Activated CD4-positive, alpha-beta T cell treated with anti-CD3 and anti-CD28 coated beads, Interleukin-2, Interleukin-6, amounts not matched to agents 100 ng/mL and 50 ng/mL, durations not matched to agents 16 hours and 8 hours (primary cell): ENCODE measurements around the gene CCDC88C.
A peak's percentile ranks its signal among the peaks of the same experiment; 100 is the strongest.

Experiments used
- DNase-seq: peaks from one replicate; pipeline ENCODE4 v3.0.0-alpha.2; 2020

Gene CCDC88C

DNA sequence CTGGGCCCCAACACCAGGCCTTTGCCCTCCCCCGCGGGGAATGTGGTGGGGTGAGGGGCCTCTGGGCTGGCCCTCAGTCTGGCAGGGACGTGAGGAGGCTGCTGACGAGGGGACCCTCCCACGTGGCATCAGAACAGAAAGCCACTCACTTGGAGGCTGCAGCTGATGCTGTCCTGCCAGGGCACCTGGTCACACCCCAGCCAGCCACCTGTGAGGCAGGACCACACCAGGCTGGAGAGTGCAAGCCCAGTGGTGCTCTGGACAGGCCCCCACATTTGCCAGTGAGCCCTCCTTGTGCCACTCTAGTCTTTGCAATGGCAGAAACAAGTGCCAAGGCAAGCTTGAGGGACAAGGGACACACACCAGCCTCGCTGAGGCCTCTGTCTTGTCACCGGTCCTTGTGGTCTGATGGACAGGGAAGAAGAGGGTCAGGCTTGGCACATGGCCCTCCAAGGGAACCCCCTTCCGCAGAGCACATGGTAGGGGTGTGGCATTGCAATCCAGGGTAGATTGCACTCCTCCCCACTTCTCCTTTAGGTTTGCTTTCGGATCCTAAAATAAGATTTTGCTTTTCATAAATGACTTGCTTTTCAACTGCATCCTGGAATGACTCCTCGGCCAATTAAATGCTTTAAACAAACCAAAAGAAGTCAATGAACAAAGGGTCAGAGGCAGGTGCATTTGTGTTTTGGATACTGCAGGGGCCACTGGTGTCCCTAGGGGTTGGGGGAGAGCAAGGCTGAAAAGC is 53.7 kb downstream of the CCDC88C start:
- DNase-seq: no peak

DNA sequence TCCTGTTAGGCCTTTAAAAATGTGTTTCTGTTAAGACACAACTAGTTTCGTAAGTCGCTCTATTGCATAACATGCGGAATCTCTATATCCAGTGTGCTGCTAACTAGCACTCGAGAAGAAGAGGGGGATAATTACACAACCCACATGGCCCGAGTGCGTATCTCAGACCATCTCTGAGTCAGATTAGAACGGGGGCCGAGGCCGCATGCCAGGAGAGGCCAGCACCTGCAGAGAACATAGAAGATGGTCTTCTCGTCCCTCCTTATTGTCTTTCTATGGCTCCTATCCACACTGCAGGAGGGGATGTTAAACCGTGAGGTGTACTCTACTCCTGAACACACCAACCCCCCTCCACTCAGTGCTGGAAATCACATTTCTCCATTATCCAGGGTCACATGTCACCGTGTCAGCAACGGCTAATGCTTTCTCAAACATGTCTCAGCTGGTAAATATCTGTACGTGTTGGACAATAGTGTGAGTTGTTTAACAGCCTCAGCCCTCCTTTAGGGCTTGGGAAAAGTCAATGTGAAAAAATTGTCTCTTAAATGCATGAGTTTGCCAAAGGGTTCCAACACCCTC is 56.3 kb downstream of the CCDC88C start:
- no peak for DNase-seq

DNA sequence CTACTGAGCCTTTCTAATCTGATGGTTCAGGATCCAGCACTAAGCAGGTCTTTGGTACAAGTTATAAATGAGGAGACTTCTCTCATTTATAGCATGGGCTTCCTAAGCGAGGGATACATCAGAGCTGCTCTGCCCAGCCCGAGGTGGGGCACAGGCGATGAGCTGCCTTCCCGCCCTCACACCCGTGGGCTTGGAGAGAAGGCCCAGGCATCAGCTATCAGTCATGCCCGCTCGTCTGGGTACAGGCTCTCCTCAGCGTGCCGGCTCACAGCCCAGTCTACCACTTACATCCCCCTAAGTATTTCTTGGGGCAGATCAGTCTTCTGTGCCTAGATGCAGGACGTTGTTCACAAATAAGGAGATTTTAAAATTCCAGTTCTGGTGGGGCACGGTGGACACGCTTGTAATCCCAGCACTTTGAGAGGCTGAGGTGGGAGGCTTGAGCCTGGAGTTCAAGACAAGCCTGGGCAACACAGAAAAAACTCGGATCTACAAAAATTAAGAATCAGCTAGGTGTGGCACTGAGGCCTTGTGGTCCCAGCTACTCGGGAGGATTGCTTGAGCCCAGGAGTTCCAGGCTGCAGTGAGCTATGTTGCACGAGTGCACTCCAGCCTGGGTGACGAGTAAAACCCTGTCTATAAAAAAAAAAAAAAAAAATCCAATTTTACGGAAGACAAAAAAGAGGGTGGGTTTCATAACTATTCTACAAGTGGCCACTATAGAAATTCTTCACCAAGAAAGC is 57.0 kb downstream of the CCDC88C start:
- DNase-seq: no peak

GRCh38 chr14:91358654-91359220 is 58.9 kb downstream of the CCDC88C start:
- no peak for DNase-seq

GRCh38 chr14:91358025-91358319 is 59.6 kb downstream of the CCDC88C start:
- no peak for DNase-seq

DNA sequence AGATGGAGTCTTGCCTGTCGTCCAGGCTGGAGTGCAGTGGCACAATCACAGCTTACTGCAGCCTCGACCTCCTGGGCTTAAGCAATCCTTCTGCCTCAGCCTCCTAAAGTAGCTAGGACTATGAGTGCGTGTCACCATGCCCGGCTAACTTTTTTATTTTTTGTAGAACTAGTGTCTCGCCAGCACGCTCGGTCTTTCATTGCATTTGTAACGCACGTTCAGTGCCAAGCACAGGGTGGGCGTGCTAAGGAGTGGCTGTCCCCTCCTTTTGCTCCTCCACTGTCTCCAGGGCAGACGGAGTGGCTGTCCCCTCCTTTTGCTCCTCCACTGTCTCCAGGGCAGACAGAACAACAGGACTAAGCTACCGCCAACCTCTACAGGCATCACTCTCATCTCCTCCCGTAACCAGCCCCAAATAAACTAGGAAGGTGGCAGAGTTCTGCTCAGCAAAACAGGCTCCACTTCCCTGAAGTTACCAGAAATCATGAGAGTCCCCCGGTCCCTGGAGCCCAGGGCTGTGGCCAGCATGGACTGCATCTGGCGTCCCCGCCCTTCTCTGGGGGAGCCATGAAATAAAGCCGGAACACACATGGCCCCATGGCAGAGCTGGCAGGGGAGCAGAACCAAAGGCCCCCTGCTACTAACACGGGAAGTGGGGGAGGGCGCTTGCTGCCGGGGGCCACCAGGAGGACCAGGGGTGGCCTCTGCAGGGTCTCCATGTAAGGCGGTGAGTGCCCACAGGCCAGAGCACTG is 60.2 kb downstream of the CCDC88C start:
- no peak for DNase-seq

GRCh38 chr14:91356181-91356763 is 61.3 kb downstream of the CCDC88C start:
- DNase-seq: no peak

- peak; percentile 35 for DNase-seq
Measured at GRCh38 chr14:91354979-91355685, 62.5 kb downstream of the CCDC88C start.

GRCh38 chr14:91354221-91354916 is 63.3 kb downstream of the CCDC88C start:
- no peak for DNase-seq

- no peak for DNase-seq
Measured at GRCh38 chr14:91352728-91353692, 64.6 kb downstream of the CCDC88C start.

GRCh38 chr14:91352053-91352452 is 65.6 kb downstream of the CCDC88C start:
- DNase-seq: no peak

- DNase-seq: no peak
Measured at GRCh38 chr14:91351512-91351862, 66.1 kb downstream of the CCDC88C start.

DNA sequence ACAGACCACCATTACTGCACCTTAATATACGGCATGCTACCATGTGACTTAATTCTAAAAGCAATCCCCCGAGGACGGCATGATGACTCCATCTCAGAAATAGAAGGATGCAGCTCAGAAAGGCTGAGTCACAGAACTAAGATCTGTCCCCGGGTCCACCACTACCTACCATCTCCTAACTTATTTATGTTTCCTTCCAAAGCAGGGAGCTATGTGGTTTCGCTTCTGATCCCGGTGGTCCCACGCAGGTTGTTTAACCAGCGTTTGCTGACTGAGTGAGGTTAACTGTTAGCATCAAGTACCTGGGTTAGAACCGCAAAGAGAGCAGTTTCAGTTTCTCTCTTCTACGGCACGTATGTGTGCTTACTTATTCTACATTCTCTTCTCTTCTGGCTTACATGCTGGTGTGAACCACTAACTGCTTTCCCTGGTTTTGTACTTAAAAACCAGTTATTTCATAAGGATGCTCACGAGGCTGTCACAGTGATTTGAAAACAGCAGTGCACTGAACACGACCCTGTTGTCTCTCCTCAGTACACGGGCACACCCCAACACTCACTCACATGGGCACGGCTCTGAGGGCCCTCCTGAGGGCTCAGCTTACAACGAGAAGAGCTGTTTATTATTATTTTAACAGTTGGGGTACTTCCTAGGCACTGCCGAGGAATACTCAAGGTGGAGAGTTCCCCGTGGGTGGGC is 66.7 kb downstream of the CCDC88C start:
- DNase-seq: peak; percentile 86

DNA sequence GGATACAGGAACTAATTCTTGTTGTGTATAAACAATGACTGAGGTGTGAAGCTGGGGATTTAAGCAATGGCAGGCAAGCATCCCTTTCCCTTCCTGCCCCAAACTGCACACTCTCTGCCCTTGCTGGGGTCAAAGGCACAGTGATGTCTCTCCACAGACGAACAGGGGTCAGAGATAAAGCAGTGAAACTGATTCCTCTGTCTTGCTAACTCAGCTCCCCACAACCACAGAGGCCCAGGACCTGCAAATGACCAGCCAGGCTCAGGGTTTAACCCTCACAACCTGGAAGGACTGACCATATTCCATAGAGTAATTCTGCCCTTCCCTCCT is 67.2 kb downstream of the CCDC88C start:
- no peak for DNase-seq

GRCh38 chr14:91349481-91350074 is 68.0 kb downstream of the CCDC88C start:
- peak; percentile 86 for DNase-seq

DNA sequence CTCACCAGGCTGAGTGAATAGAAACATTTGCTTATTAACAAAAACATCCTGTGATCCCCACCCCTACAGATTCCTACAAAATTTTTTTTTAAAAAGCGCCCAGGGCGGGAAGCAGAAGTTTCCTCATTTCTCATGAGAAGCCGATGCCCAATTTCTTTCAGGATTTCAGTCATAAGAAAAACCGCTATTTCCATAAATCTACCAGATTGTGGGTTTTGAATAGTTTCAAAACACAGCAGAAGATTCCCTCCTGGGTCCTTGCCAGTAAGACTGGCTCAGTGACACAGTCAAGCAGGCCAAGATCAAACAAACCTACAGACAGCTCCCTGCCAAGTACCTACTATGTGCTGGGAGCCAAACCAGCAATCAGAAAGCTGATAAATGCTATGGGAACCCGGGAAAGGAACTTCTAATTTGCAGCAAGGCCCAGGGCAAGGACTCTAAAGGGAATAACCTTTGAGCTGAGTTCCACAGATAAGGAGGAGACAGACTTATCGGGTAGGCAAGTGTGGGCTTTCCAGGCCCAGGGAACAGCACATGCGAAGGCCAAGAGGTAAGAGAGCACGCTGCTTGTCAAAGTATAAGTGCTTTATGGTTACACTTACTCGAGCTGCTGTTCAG is 68.7 kb downstream of the CCDC88C start:
- DNase-seq: peak; percentile 43

GRCh38 chr14:91346838-91347173 is 70.8 kb downstream of the CCDC88C start:
- DNase-seq: no peak

GRCh38 chr14:91344096-91344495 is 73.5 kb downstream of the CCDC88C start:
- no peak for DNase-seq

GRCh38 chr14:91343051-91343450 is 74.6 kb downstream of the CCDC88C start:
- no peak for DNase-seq
